HG03039 (cell line): ENCODE data around the gene ATP8B1.
"Not testable (repeated sequence)": the region's sequence is repeated elsewhere in the genome, so short reads cannot be mapped to it uniquely, and the experiment has no call there.

Experiments
- ATAC-seq: cut with Tn5 transposase; IDR thresholded peaks from one replicate; pipeline ENCODE4 v1.9.1; 2021; ENCODE audit warnings: mild to moderate bottlenecking, moderate library complexity; ENCODE audit not compliant: unreplicated experiment

ATP8B1 gene

GRCh38 chr18:57733861-57734260, 69.3 kb downstream of the ATP8B1 start:
- no peak for ATAC-seq

- no peak for ATAC-seq
These were observed 73.0 kb downstream of the ATP8B1 start for GRCh38 chr18:57730146-57730545.

- no peak for ATAC-seq
These were observed 74.1 kb downstream of the ATP8B1 start for GRCh38 chr18:57728941-57729511.

- ATAC-seq, result no peak
These were observed 74.9 kb downstream of the ATP8B1 start for GRCh38 chr18:57727952-57728807.

GRCh38 chr18:57719211-57719935, 83.7 kb downstream of the ATP8B1 start:
- not testable (repeated sequence) for ATAC-seq

- no peak for ATAC-seq
These were observed 86.6 kb downstream of the ATP8B1 start for GRCh38 chr18:57716549-57716948.

- no peak for ATAC-seq
These were observed 87.4 kb downstream of the ATP8B1 start for GRCh38 chr18:57715671-57716070.

GRCh38 chr18:57715073-57715472, 88.0 kb downstream of the ATP8B1 start:
- ATAC-seq, result no peak

GRCh38 chr18:57710226-57710625, 92.9 kb downstream of the ATP8B1 start:
- ATAC-seq, result no peak

- no peak for ATAC-seq
These were observed 93.8 kb downstream of the ATP8B1 start for GRCh38 chr18:57709335-57709734.

GRCh38 chr18:57708288-57708687, 94.8 kb downstream of the ATP8B1 start:
- ATAC-seq, result no peak

- no peak for ATAC-seq
These were observed 97.1 kb downstream of the ATP8B1 start for GRCh38 chr18:57705832-57706595.

GRCh38 chr18:57705011-57705410, 98.1 kb downstream of the ATP8B1 start:
- no peak for ATAC-seq

- ATAC-seq, result no peak
These were observed 104.4 kb downstream of the ATP8B1 start for GRCh38 chr18:57698571-57699276.

GRCh38 chr18:57697426-57697825, 105.7 kb downstream of the ATP8B1 start:
- no peak for ATAC-seq

GRCh38 chr18:57696271-57696670, 106.8 kb downstream of the ATP8B1 start:
- ATAC-seq, result no peak

- ATAC-seq, result no peak
These were observed 111.8 kb downstream of the ATP8B1 start for GRCh38 chr18:57691363-57691762.

- no peak for ATAC-seq
These were observed 115.1 kb downstream of the ATP8B1 start for GRCh38 chr18:57687970-57688369.

GRCh38 chr18:57683470-57683869, 119.6 kb downstream of the ATP8B1 start:
- ATAC-seq, result no peak
